ENCODE results near the gene APBB1IP. TPM values are rescaled to one million over a fixed set of nuclear protein-coding genes. Genes with fewer than 3 reads are reported as not detected.

The APBB1IP gene
- total and polyA plus RNA-seq, 2 donors (not counting 3 experiments of a cell fraction or from before 2014, with no cell fraction given) = not detected

- Histone ChIP-seq H3K79me2 (ENCODE audit: control insufficient read depth, insufficient read depth, low read length) (no peaks in the 10 kb centered on the region), H3K9me1 (replicated peaks; ENCODE audit: control insufficient read depth, extremely low read depth, insufficient read depth, low read length) (no peaks in the 10 kb centered on the region), H3K27me3 (ENCODE audit: control insufficient read depth in 2 of 2, insufficient read depth in 2 of 2, low read length in 2 of 2) (no peaks in the 10 kb centered on the region), H3K4me3 (replicated peaks in 1 of 3; ENCODE audit: insufficient read depth in 1 of 3, low read depth in 1 of 3, low read length in 3 of 3) (no peak overlapping the region), H3K4me1 (ENCODE audit: control insufficient read depth, extremely low read depth, insufficient read depth, low read length) (no peaks in the 10 kb centered on the region), H2AFZ (ENCODE audit: low read depth, low read length) (no peak overlapping the region), H3K4me2 (ENCODE audit: insufficient read depth, low read length) (no peak overlapping the region), H4K20me1 (replicated peaks; ENCODE audit: control insufficient read depth, extremely low read depth, insufficient read depth, low read length) (no peaks in the 10 kb centered on the region), H3K9ac (replicated peaks; ENCODE audit: extremely low read depth, insufficient read depth, low read length) (no peak overlapping the region), H3K9me3 (replicated peaks; ENCODE audit: control insufficient read depth, insufficient read depth, low read length) (peaks cover 2% of the 10 kb centered on the region), H3K36me3 (ENCODE audit: control insufficient read depth in 2 of 2, extremely low read depth in 1 of 2, insufficient read depth in 2 of 2, low read length in 2 of 2) (no peaks in the 10 kb centered on the region), H3K27ac (ENCODE audit: insufficient read depth, low read depth, low read length) (no peak overlapping the region)
- no peak for TF ChIP-seq POLR2AphosphoS5 (IDR thresholded peaks at IDR 0.05; ENCODE audit: insufficient read depth, low read depth, low read length)
- TF ChIP-seq GATA2 (IDR thresholded peaks at IDR 0.05; ENCODE audit: insufficient read depth, insufficient read length, low read depth, low read length) = no peak
- TF ChIP-seq MYC (IDR thresholded peaks at IDR 0.05; ENCODE audit: low read depth, low read length) = no peak
- TF ChIP-seq EZH2 (IDR thresholded peaks at IDR 0.05; ENCODE audit: borderline replicate concordance, low read depth, low read length, severe bottlenecking) = no peak
- TF ChIP-seq FOS (IDR thresholded peaks at IDR 0.05; ENCODE audit: borderline replicate concordance, insufficient read depth, low read length) = no peak
- TF ChIP-seq POLR2A (IDR thresholded peaks at IDR 0.05; ENCODE audit: low read depth, low read length) = no peak
- no peak for TF ChIP-seq JUN (IDR thresholded peaks at IDR 0.05; ENCODE audit: borderline replicate concordance, insufficient read depth, insufficient read length, low read depth)
- no peak for TF ChIP-seq CTCF (IDR thresholded peaks at IDR 0.05; ENCODE audit: extremely low read depth in 1 of 2, insufficient read depth in 1 of 2, low read depth in 1 of 2, low read length in 2 of 2)
- no peak for TF ChIP-seq MAX (IDR thresholded peaks at IDR 0.05; ENCODE audit: insufficient read depth, insufficient read length)
- DNase-seq (ENCODE audit: low read depth, low spot score) (no peak), FAIRE-seq (no peak)
- ChIA-PET CTCF (no interaction called here), POLR2A (no interaction called here)
- dilution Hi-C loops (cut with MboI; ENCODE audit: extremely low pct_ligation_motif_present, low sequenced_read_pairs) = no loop called here
- intact Hi-C loops (cut with micrococcal nuclease) = no loop called here
- no TSS peak for BruUV-seq (replicated peaks)
These were observed 75.0 kb downstream of the APBB1IP start for GRCh38 chr10:26513101-26513500.
